Activated B cell treated with CpG ODN at 0.5 μM for 24 hours (primary cell): Measurements from ENCODE around the gene FSTL1. TPM values are rescaled to one million over a fixed set of nuclear protein-coding genes. Genes with fewer than 3 reads are reported as not detected.

Source experiments
- ATAC-seq: fragments of 200-7000 bp; cut with Tn5 transposase; one replicate; pipeline ENCODE4 v1.10.0; 2021; ENCODE audit warnings: low read depth, mild to moderate bottlenecking, moderate library complexity
- CTCF ChIA-PET: fragments of 350-600 bp; sonication (Branson Sonifier 250); formaldehyde crosslinking; loops from one replicate; lab custom pipeline; 2021; ENCODE audit warnings: antibody characterized with exemption; lab: Charles Lee
- POLR2A ChIA-PET: fragments of 350-600 bp; sonication (Branson Sonifier 250); formaldehyde crosslinking; loops from one replicate; lab custom pipeline; 2021; ENCODE audit warnings: antibody characterized with exemption; lab: Charles Lee
- DNase-seq: peaks from one replicate; pipeline ENCODE4 v3.0.0; 2022
- H3K27ac Mint-ChIP-seq: one replicate; pipeline ENCODE4 v1.8.0; 2020; ENCODE audit warnings: mixed read lengths
- H3K27me3 Mint-ChIP-seq: one replicate; pipeline ENCODE4 v1.8.0; 2021; ENCODE audit warnings: mixed read lengths
- H3K36me3 Mint-ChIP-seq: one replicate; pipeline ENCODE4 v1.8.0; 2021; ENCODE audit warnings: low read depth, mixed read lengths
- H3K4me1 Mint-ChIP-seq: one replicate; pipeline ENCODE4 v1.8.0; 2021; ENCODE audit warnings: mixed read lengths
- H3K4me3 Mint-ChIP-seq: one replicate; pipeline ENCODE4 v1.8.0; 2020; ENCODE audit warnings: mild to moderate bottlenecking, mixed read lengths
- H3K9me3 Mint-ChIP-seq: one replicate; pipeline ENCODE4 v1.8.0; 2020; ENCODE audit warnings: mixed read lengths
- intact Hi-C: fragments of 100-400 bp; cut with micrococcal nuclease; formaldehyde crosslinking; loops from one replicate; pipeline ENCODE4 v1.15.1; 2024
- total RNA-seq: library from RNA; stranded (reverse); gene quantifications from 2 replicates; pipeline ENCODE4 v1.2.3, GENCODE V29; 2022
- TF ChIP-seq, protein P1 (sequence below): fragments of 200-600 bp; IDR thresholded peaks from one replicate; pipeline ENCODE4 v1.8.0; 2022; ENCODE audit warnings: antibody characterized with exemption, mild to moderate bottlenecking

Gene FSTL1
- total RNA-seq, 1 donor from 2014 or later = not detected

DNA sequence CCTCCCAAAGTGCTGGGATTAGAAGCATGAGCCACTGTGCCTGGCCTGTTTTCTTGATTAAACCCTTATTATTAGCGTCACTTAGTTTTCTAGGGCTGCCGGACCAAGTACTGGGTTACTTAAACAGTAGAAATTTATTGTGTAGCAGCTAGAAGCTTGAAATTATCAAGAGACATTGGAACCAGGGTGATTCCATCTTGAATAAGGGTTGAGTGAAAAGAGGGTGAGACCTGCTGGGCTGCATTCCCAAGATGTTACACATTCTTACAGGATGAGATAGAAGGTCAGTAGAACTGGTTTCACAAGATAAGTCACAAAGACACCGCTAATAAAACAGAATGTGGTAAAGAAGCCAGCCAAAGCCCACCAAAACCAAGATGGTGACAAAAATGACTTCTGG, 18.6 kb upstream of the FSTL1 start:
- TF ChIP-seq, protein P1, sequence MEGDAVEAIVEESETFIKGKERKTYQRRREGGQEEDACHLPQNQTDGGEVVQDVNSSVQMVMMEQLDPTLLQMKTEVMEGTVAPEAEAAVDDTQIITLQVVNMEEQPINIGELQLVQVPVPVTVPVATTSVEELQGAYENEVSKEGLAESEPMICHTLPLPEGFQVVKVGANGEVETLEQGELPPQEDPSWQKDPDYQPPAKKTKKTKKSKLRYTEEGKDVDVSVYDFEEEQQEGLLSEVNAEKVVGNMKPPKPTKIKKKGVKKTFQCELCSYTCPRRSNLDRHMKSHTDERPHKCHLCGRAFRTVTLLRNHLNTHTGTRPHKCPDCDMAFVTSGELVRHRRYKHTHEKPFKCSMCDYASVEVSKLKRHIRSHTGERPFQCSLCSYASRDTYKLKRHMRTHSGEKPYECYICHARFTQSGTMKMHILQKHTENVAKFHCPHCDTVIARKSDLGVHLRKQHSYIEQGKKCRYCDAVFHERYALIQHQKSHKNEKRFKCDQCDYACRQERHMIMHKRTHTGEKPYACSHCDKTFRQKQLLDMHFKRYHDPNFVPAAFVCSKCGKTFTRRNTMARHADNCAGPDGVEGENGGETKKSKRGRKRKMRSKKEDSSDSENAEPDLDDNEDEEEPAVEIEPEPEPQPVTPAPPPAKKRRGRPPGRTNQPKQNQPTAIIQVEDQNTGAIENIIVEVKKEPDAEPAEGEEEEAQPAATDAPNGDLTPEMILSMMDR = no peak
- peaks cover 24% of the 10 kb centered on the region for H3K27me3 Mint-ChIP-seq
- H3K36me3 Mint-ChIP-seq = no peaks in the 10 kb centered on the region
- H3K9me3 Mint-ChIP-seq = no peaks in the 10 kb centered on the region
- no peak overlapping the region for H3K27ac Mint-ChIP-seq
- intact Hi-C loops = no loop called here
- DNase-seq (no peak), ATAC-seq (no peak)
- no peak overlapping the region for H3K4me3 Mint-ChIP-seq
- no peaks in the 10 kb centered on the region for H3K4me1 Mint-ChIP-seq
- CTCF ChIA-PET = no interaction called here
- POLR2A ChIA-PET = no interaction called here

DNA sequence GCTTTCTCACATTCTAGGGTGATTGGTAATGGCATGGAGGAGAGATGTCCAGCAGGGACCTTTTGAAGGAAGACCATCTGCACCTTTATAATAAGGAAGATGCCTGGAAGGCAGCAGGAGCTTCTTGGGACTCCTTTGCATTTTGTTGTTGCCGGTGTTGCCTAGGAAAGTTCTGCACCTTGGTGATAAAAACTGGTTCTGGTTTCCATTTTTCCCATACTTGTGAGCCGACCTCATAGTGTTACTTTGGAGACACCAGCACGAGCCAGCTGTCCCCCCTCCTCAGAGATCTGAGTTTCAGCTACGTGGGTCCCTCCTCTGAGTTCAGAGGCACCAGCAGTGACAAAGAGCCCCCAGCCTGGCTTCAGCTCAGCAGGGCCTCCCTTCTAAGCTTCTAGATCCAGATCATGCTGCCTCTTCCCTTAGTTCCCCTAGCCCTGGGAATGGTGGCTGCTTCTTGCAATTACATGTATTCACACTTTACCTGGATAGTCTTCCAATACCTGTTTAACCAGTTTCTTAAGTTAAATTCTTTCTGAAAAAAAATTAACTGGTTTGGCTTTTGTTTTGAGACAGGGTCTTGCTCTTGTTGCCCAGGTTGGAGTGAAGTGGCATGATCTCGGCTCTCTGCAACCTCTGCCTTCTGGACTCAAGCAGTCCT, 18.0 kb upstream of the FSTL1 start:
- TF ChIP-seq, protein P1 = no peak
- intact Hi-C loops = no loop called here

DNA sequence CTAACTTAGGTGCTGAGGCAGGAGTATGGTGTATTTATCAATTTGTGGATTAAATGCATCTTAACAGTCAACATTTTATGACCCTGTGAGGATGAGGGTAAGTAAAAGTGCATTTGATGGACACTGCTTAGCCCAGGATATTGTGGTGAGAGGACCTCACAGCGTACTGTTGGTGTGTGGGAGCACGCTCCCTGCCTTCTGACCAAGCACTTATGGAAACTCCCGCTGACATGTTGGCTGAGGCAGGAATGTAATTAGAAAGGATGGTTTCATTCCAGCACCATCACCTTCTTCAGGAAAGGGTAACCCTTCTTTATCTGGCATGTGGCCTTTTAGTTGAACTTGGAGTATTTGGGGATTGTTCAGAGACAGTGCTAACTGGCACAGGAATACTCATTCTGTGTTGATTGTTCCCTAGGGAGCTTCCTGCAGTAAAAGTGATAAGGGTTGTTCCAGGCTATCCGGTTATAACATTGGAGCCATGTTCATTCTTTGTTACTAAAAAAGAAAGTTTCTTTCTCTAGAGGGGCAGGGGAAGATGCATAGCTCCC, 11.7 kb upstream of the FSTL1 start:
- Mint-ChIP-seq H3K9me3 (no peaks in the 10 kb centered on the region), H3K36me3 (no peaks in the 10 kb centered on the region), H3K4me3 (no peak overlapping the region), H3K4me1 (no peaks in the 10 kb centered on the region), H3K27ac (no peak overlapping the region), H3K27me3 (peaks cover 8% of the 10 kb centered on the region)
- CTCF ChIA-PET = no interaction called here
- ATAC-seq (no peak), DNase-seq (no peak)
- intact Hi-C loops = no loop called here
- TF ChIP-seq, protein P1 = no peak
- POLR2A ChIA-PET = no interaction called here

More for the DNA sequence above, 18.0 kb upstream of the FSTL1 start:
- H3K36me3 Mint-ChIP-seq = no peaks in the 10 kb centered on the region
- no peaks in the 10 kb centered on the region for H3K4me1 Mint-ChIP-seq
- H3K27ac Mint-ChIP-seq = no peak overlapping the region
- ATAC-seq (no peak), DNase-seq (no peak)
- ChIA-PET CTCF (no interaction called here), POLR2A (no interaction called here)
- peaks cover 20% of the 10 kb centered on the region for H3K27me3 Mint-ChIP-seq
- H3K4me3 Mint-ChIP-seq = no peak overlapping the region
- no peaks in the 10 kb centered on the region for H3K9me3 Mint-ChIP-seq

DNA sequence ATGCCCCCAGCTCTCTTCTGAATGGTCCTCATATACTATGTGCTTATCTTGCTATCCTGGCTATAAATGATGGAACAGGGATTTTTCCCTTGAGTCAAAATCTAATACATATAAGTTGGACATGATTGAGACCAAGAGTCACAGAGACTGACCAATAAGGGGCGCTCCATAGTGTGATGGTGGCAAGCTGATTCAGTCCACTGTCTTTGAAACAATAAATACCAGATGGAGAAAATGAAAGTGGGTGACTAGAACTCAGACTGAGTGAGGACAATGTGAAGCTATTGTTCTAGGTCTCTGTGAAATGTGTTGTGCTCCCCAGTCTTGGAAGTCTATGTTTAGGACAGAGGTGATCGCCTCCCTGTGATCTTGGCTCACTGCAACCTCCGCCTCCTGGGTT, 10.6 kb upstream of the FSTL1 start:
- Mint-ChIP-seq H3K4me1 (no peaks in the 10 kb centered on the region), H3K4me3 (no peak overlapping the region), H3K36me3 (no peaks in the 10 kb centered on the region), H3K9me3 (no peaks in the 10 kb centered on the region), H3K27ac (no peak overlapping the region), H3K27me3 (peaks cover 8% of the 10 kb centered on the region)
- TF ChIP-seq, protein P1 = no peak
- CTCF ChIA-PET = no interaction called here
- DNase-seq = no peak
- ATAC-seq = no peak
- POLR2A ChIA-PET = no interaction called here
- intact Hi-C loops = no loop called here

DNA sequence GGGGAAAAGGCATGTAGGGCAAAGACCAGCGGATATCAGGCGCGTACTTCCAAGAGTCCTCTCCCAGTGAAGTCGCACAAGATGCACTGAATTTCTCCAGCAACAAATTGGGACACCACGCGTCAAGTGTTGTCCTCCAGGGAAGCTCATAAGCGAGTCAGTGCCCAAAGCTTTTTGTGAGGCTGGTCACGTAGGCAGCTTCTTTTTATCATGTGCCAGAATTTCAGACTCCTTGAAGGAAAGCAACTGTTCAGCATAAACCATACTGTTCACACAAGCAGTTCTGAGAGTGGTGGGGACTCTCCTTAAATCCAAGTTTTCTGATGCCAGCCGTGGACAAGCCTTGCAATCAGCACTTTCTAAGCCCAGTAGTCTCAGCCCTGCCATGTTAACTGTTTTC, 10.1 kb upstream of the FSTL1 start:
- POLR2A ChIA-PET = no interaction called here
- no peak for DNase-seq
- Mint-ChIP-seq H3K27me3 (peaks cover 5% of the 10 kb centered on the region), H3K27ac (no peak overlapping the region), H3K4me1 (no peaks in the 10 kb centered on the region), H3K36me3 (no peaks in the 10 kb centered on the region), H3K9me3 (no peaks in the 10 kb centered on the region), H3K4me3 (no peak overlapping the region)
- TF ChIP-seq, protein P1 = no peak
- no peak for ATAC-seq
- CTCF ChIA-PET = no interaction called here
- intact Hi-C loops = no loop called here
